Activated naive CD4-positive, alpha-beta T cell treated with anti-CD3 and anti-CD28 coated beads, Interleukin-2, amount 50 U/mL, for 24 hours (primary cell): ENCODE results near the gene ZFAND5.

Source experiments
- H3K27ac Mint-ChIP-seq: one replicate; pipeline ENCODE4 v1.8.0; 2021; ENCODE audit warnings: mild to moderate bottlenecking, mixed read lengths
- H3K27me3 Mint-ChIP-seq: one replicate; pipeline ENCODE4 v1.8.0; 2021; ENCODE audit warnings: mixed read lengths
- H3K36me3 Mint-ChIP-seq: one replicate; pipeline ENCODE4 v1.8.0; 2021; ENCODE audit warnings: mixed read lengths
- H3K4me1 Mint-ChIP-seq: one replicate; pipeline ENCODE4 v1.8.0; 2021; ENCODE audit warnings: mixed read lengths
- H3K4me3 Mint-ChIP-seq: one replicate; pipeline ENCODE4 v1.8.0; 2021; ENCODE audit warnings: mild to moderate bottlenecking, mixed read lengths
- H3K9me3 Mint-ChIP-seq: one replicate; pipeline ENCODE4 v1.8.0; 2021; ENCODE audit warnings: mixed read lengths

ZFAND5 gene

GRCh38 chr9:72364679-72365524 lies at the start of gene ZFAND5:
ZFAND5 (minus strand) TSS chr9:72365208; CDS start chr9:72360778, 4,430 bp downstream.
- Mint-ChIP-seq H3K27ac (peak within 1 kb of the TSS; percentile 99), H3K27me3 (no peaks in the 10 kb centered on the region), H3K4me3 (peak within 1 kb of the TSS; percentile 96), H3K4me1 (peaks cover 39% of the 10 kb centered on the region), H3K9me3 (no peaks in the 10 kb centered on the region), H3K36me3 (peaks cover 16% of the 10 kb centered on the region)

- no peaks in the 10 kb centered on the region for H3K27me3 Mint-ChIP-seq
- H3K27ac Mint-ChIP-seq, result no peak overlapping the region
- H3K36me3 Mint-ChIP-seq, result no peaks in the 10 kb centered on the region
- H3K9me3 Mint-ChIP-seq, result no peaks in the 10 kb centered on the region
- no peak overlapping the region for H3K4me3 Mint-ChIP-seq
- H3K4me1 Mint-ChIP-seq, result no peaks in the 10 kb centered on the region
Observed at GRCh38 chr9:72412483-72413040, 47.6 kb upstream of the ZFAND5 start.

- Mint-ChIP-seq H3K36me3 (no peaks in the 10 kb centered on the region), H3K9me3 (no peaks in the 10 kb centered on the region), H3K27ac (no peak overlapping the region), H3K4me3 (no peak overlapping the region), H3K4me1 (no peaks in the 10 kb centered on the region), H3K27me3 (no peaks in the 10 kb centered on the region)
Observed at GRCh38 chr9:72410214-72410613, 45.2 kb upstream of the ZFAND5 start.

- Mint-ChIP-seq H3K27me3 (no peaks in the 10 kb centered on the region), H3K36me3 (no peaks in the 10 kb centered on the region), H3K4me1 (no peaks in the 10 kb centered on the region), H3K9me3 (no peaks in the 10 kb centered on the region), H3K4me3 (no peak overlapping the region), H3K27ac (no peak overlapping the region)
Observed at GRCh38 chr9:72407114-72407513, 42.1 kb upstream of the ZFAND5 start.

- no peaks in the 10 kb centered on the region for H3K4me1 Mint-ChIP-seq
- no peaks in the 10 kb centered on the region for H3K27me3 Mint-ChIP-seq
- H3K27ac Mint-ChIP-seq, result no peak overlapping the region
- H3K9me3 Mint-ChIP-seq, result no peaks in the 10 kb centered on the region
- H3K4me3 Mint-ChIP-seq, result no peak overlapping the region
- H3K36me3 Mint-ChIP-seq, result no peaks in the 10 kb centered on the region
Observed at GRCh38 chr9:72402744-72403143, 37.7 kb upstream of the ZFAND5 start.

GRCh38 chr9:72401396-72401795 lies 36.4 kb upstream of the ZFAND5 start:
- Mint-ChIP-seq H3K4me3 (no peak overlapping the region), H3K36me3 (no peaks in the 10 kb centered on the region), H3K9me3 (no peaks in the 10 kb centered on the region), H3K27ac (no peak overlapping the region), H3K4me1 (no peaks in the 10 kb centered on the region), H3K27me3 (no peaks in the 10 kb centered on the region)

GRCh38 chr9:72400866-72401265 lies 35.9 kb upstream of the ZFAND5 start:
- Mint-ChIP-seq H3K36me3 (no peaks in the 10 kb centered on the region), H3K9me3 (no peaks in the 10 kb centered on the region), H3K4me3 (no peak overlapping the region), H3K4me1 (no peaks in the 10 kb centered on the region), H3K27me3 (no peaks in the 10 kb centered on the region), H3K27ac (no peak overlapping the region)

GRCh38 chr9:72399391-72399790 lies 34.4 kb upstream of the ZFAND5 start:
- no peak overlapping the region for H3K4me3 Mint-ChIP-seq
- no peak overlapping the region for H3K27ac Mint-ChIP-seq
- no peaks in the 10 kb centered on the region for H3K36me3 Mint-ChIP-seq
- H3K4me1 Mint-ChIP-seq, result no peaks in the 10 kb centered on the region
- H3K27me3 Mint-ChIP-seq, result no peaks in the 10 kb centered on the region
- H3K9me3 Mint-ChIP-seq, result no peaks in the 10 kb centered on the region

GRCh38 chr9:72396247-72397091 lies 31.5 kb upstream of the ZFAND5 start:
- Mint-ChIP-seq H3K4me1 (no peaks in the 10 kb centered on the region), H3K27me3 (peaks cover 2% of the 10 kb centered on the region), H3K9me3 (no peaks in the 10 kb centered on the region), H3K27ac (peak overlapping the region; percentile 46), H3K4me3 (no peak overlapping the region), H3K36me3 (no peaks in the 10 kb centered on the region)

GRCh38 chr9:72394066-72394465 lies 29.1 kb upstream of the ZFAND5 start:
- peaks cover 6% of the 10 kb centered on the region for H3K4me1 Mint-ChIP-seq
- H3K36me3 Mint-ChIP-seq, result no peaks in the 10 kb centered on the region
- H3K27ac Mint-ChIP-seq, result no peak overlapping the region
- peaks cover 2% of the 10 kb centered on the region for H3K27me3 Mint-ChIP-seq
- no peaks in the 10 kb centered on the region for H3K9me3 Mint-ChIP-seq
- H3K4me3 Mint-ChIP-seq, result no peak overlapping the region

- H3K36me3 Mint-ChIP-seq, result no peaks in the 10 kb centered on the region
Observed at GRCh38 chr9:72390907-72391306, 25.9 kb upstream of the ZFAND5 start.

GRCh38 chr9:72386186-72386585 lies 21.2 kb upstream of the ZFAND5 start:
- H3K4me1 Mint-ChIP-seq, result peaks cover 11% of the 10 kb centered on the region
- peaks cover 1% of the 10 kb centered on the region for H3K36me3 Mint-ChIP-seq
- no peaks in the 10 kb centered on the region for H3K9me3 Mint-ChIP-seq
- H3K4me3 Mint-ChIP-seq, result no peak overlapping the region
- no peaks in the 10 kb centered on the region for H3K27me3 Mint-ChIP-seq
- no peak overlapping the region for H3K27ac Mint-ChIP-seq

More at GRCh38 chr9:72390907-72391306, 25.9 kb upstream of the ZFAND5 start:
- H3K4me3 Mint-ChIP-seq, result no peak overlapping the region
- peaks cover 11% of the 10 kb centered on the region for H3K4me1 Mint-ChIP-seq
- H3K27me3 Mint-ChIP-seq, result peaks cover 2% of the 10 kb centered on the region
- no peak overlapping the region for H3K27ac Mint-ChIP-seq
- H3K9me3 Mint-ChIP-seq, result no peaks in the 10 kb centered on the region

GRCh38 chr9:72384710-72385485 lies 19.9 kb upstream of the ZFAND5 start:
- Mint-ChIP-seq H3K27ac (no peak overlapping the region), H3K36me3 (peaks cover 1% of the 10 kb centered on the region), H3K4me3 (no peak overlapping the region), H3K27me3 (peaks cover under 1% of the 10 kb centered on the region), H3K9me3 (no peaks in the 10 kb centered on the region), H3K4me1 (peaks cover 11% of the 10 kb centered on the region)

GRCh38 chr9:72383978-72384709 lies 19.1 kb upstream of the ZFAND5 start:
- Mint-ChIP-seq H3K9me3 (no peaks in the 10 kb centered on the region), H3K4me3 (no peak overlapping the region), H3K4me1 (peaks cover 6% of the 10 kb centered on the region), H3K36me3 (peaks cover 1% of the 10 kb centered on the region), H3K27me3 (peaks cover 2% of the 10 kb centered on the region), H3K27ac (no peak overlapping the region)

- H3K4me1 Mint-ChIP-seq, result no peaks in the 10 kb centered on the region
- H3K27ac Mint-ChIP-seq, result no peak overlapping the region
- H3K9me3 Mint-ChIP-seq, result no peaks in the 10 kb centered on the region
- peaks cover 1% of the 10 kb centered on the region for H3K36me3 Mint-ChIP-seq
- H3K27me3 Mint-ChIP-seq, result peaks cover 2% of the 10 kb centered on the region
- H3K4me3 Mint-ChIP-seq, result no peak overlapping the region
Observed at GRCh38 chr9:72382405-72382804, 17.4 kb upstream of the ZFAND5 start.
